ENCODE data around the gene ADAMTS17. TPM values are rescaled to one million over a fixed set of nuclear protein-coding genes. Genes with fewer than 3 reads are reported as not detected.

ADAMTS17 gene
- polyA plus RNA-seq, 2 of the 4 experiments (the other 2 are of a cell fraction), result 0.05 TPM; not detected in 1

GRCh38 chr15:99923711-99924110 lies 418.1 kb downstream of the ADAMTS17 start:
- POLR2A ChIA-PET, result no interaction called here
- TF ChIP-seq NPAS2 (CRISPR knock-in tag; IDR thresholded peaks at IDR 0.05; ENCODE audit: borderline replicate concordance), result no peak
- no peak for TF ChIP-seq EHF (CRISPR knock-in tag; IDR thresholded peaks at IDR 0.05)
- TF ChIP-seq CHD4 (IDR thresholded peaks at IDR 0.05; ENCODE audit: borderline replicate concordance), result no peak
- ATAC-seq, result no peak
- WGBS (ENCODE audit: missing lambda C conversion rate), result 15% methylated on average over 3 of the region's 3 CpGs
- peak; percentile 36 for FAIRE-seq
- Histone ChIP-seq H3K27ac (no peak overlapping the region), H3K4me2 (no peak overlapping the region), H3K4me1 (no peaks in the 10 kb centered on the region), H3K4me3 (no peak overlapping the region), H3K9me3 (no peaks in the 10 kb centered on the region)
- CTCF ChIA-PET, result interaction anchor here (1.0 to 3.3 kb wide), 6 partner anchors 9 to 460 kb away, joined by 3 to 18 read pairs (median 4); no protein-coding TSS in a partner anchor
- DNase-seq (ENCODE audit: low read depth in 1 of 2, low spot score in 1 of 2), result no peak

Small RNA genes lying within 50 kb of the gene (small RNA-seq; reads per million reads assigned to genes)
- 0 reads per million in 6 experiments for gene RNA5SP402

Other genes with a start within 250 kb of the ADAMTS17 start
- not detected in 2 replicates for gene CERS3, start 187.0 kb upstream of the ADAMTS17 start, polyA plus RNA-seq (2011; rRNA removed)
- not detected in 3 replicates for gene CERS3, start 187.0 kb upstream of the ADAMTS17 start, polyA plus RNA-seq (2017; fragmentation: RNase III; extraction: RNeasy Plus Mini Kit Qiagen cat#74134 plus additional on column Dnase treatment)

Data from A549 (cell line).